BE2C (cell line): ENCODE measurements around the gene GPR78.

Experiments used
- DNase-seq: peaks from one replicate; pipeline ENCODE4 v3.0.0-alpha.2; 2020
- H3K27me3 ChIP-seq: fragments of 250-450 bp; sonication (Bioruptor Pico); 2 replicates; pipeline ENCODE4 v1.5.1; 2020; ENCODE audit warnings: mild to moderate bottlenecking
- H3K36me3 ChIP-seq: fragments of 250-450 bp; sonication (Bioruptor Pico); 2 replicates; pipeline ENCODE4 v1.5.1; 2020; ENCODE audit warnings: mild to moderate bottlenecking
- H3K4me1 ChIP-seq: fragments of 250-450 bp; sonication (Bioruptor Pico); 2 replicates; pipeline ENCODE4 v1.5.1; 2020
- H3K4me3 ChIP-seq: 2 replicates; pipeline ENCODE4 v1.5.1; 2011; ENCODE audit warnings: low read depth, low read length
- H3K9me3 ChIP-seq: fragments of 250-450 bp; sonication (Bioruptor Pico); 2 replicates; pipeline ENCODE4 v1.5.1; 2020
- TF ChIP-seq, protein P1 (sequence below): IDR thresholded peaks from 2 replicates; pipeline ENCODE4 v1.5.1; 2012; ENCODE audit warnings: mild to moderate bottlenecking, low read depth, low read length

GPR78 gene

DNA sequence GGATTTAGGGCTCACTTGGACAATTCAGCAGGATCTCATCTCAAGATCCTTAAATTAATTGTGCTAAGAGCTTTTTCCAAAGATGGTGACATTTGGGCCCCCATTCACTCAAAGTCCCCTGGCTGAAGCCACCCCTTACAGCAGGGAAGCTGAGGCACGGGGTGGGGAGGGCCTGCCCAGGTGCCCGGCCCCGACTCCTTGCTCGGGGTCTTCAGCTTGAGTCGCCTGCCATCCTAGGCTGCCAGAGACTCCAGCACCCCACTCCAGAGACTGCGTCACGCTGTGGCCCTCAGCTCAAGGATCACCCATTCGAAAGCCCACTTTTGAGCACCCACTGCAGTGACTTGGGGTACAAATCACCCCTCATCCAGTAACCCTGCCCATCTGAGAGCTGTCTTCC is 39.2 kb upstream of the GPR78 start:
- no peaks in the 10 kb centered on the region for H3K4me1 ChIP-seq
- no peaks in the 10 kb centered on the region for H3K36me3 ChIP-seq
- no peak overlapping the region for H3K4me3 ChIP-seq
- TF ChIP-seq, protein P1, sequence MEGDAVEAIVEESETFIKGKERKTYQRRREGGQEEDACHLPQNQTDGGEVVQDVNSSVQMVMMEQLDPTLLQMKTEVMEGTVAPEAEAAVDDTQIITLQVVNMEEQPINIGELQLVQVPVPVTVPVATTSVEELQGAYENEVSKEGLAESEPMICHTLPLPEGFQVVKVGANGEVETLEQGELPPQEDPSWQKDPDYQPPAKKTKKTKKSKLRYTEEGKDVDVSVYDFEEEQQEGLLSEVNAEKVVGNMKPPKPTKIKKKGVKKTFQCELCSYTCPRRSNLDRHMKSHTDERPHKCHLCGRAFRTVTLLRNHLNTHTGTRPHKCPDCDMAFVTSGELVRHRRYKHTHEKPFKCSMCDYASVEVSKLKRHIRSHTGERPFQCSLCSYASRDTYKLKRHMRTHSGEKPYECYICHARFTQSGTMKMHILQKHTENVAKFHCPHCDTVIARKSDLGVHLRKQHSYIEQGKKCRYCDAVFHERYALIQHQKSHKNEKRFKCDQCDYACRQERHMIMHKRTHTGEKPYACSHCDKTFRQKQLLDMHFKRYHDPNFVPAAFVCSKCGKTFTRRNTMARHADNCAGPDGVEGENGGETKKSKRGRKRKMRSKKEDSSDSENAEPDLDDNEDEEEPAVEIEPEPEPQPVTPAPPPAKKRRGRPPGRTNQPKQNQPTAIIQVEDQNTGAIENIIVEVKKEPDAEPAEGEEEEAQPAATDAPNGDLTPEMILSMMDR: no peak
- H3K27me3 ChIP-seq: no peaks in the 10 kb centered on the region
- no peak for DNase-seq
- no peaks in the 10 kb centered on the region for H3K9me3 ChIP-seq

DNA sequence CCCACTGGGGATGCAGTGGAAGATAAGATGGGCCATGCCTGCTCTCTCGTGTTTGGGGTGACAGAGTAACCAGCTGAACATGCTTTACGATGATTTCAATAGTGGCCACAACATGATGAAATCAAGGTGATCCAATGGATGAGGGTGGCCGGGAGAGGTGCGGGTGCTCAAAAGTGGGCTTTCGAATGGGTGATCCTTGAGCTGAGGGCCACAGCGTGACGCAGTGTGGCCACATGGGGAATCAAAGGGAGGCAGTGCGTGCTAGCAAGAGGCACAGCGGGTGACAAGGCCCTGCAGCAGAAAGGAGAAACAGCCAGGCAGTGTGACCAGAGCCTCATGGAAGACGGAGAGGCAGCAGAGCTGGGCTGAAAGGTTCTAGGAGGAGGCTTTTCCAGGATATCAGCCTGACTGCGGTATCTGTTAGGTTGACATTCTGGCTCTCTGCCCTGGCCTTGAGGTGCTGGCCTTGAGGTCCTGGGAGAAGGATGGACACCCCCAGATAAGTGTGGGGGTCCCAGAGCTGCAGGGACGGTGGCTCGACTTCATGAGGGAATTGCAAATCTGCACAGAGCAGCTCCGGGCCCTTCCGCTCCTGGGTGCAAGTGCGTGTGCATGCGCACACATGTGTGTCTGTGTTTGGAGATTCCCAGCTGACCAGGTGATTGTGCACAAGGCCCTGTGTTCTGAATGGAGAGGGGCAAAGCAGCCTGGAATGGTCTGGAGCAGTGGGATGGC is 38.0 kb upstream of the GPR78 start:
- no peaks in the 10 kb centered on the region for H3K4me1 ChIP-seq
- H3K4me3 ChIP-seq: no peak overlapping the region
- no peak for DNase-seq
- H3K36me3 ChIP-seq: no peaks in the 10 kb centered on the region
- H3K9me3 ChIP-seq: no peaks in the 10 kb centered on the region
- TF ChIP-seq, protein P1: no peak
- H3K27me3 ChIP-seq: no peaks in the 10 kb centered on the region

DNA sequence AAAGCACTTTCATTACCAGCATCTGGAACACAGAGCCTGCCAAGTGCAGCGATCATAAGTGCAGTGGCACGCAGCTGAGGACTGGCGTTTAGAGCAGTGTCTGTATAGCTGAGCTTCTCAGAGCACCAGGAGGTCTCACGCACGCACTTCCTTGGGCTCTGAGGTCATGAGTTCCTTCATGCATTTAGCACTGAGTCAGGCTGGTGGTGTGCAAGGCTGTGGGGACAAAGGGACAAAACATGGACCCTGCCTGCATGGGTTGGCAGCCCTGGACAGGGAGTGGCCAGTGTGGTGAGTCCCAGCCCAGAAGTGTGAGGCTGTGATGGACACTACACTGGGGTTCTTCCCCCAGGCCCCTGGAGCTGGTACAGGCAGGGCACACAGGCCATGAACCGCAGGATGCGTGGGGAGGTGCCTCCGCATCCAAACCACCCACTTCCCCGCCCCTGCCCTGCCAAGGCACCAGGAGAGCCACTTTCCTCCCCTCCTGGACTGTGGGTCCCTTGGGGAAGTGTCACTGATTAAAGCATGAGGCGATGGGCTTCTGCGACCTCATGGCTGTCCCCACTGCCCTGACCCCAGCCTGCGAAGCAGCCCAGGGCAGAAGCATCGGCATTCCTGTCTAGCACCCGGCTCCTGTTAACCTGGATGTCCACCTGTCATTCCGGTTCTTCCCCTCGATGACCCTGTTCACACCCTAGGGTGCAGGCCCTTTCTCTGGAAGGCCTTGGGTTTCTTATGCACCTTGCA is 37.2 kb upstream of the GPR78 start:
- Histone ChIP-seq H3K9me3 (no peaks in the 10 kb centered on the region), H3K36me3 (no peaks in the 10 kb centered on the region), H3K27me3 (no peaks in the 10 kb centered on the region), H3K4me3 (no peak overlapping the region), H3K4me1 (no peaks in the 10 kb centered on the region)
- TF ChIP-seq, protein P1: no peak
- no peak for DNase-seq

DNA sequence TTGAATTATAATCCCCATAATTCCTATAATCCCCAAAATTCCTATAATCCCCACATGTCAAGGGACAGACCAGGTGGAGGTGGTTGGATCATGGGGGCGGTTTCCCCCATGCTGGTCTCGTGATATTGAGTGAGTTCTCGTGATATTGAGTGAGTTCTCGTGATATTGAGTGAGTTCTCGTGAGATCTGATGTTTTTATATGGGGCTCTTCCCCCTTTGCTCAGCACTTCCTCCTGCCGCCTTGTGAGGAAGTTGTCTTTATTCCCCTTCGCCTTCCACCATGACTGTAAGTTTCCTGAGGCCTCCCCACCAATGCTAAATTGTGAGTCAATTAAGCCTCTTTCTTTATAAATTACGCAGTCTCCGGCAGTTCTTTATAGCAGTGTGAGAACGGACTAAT is 36.6 kb upstream of the GPR78 start:
- no peaks in the 10 kb centered on the region for H3K4me1 ChIP-seq
- H3K4me3 ChIP-seq: no peak overlapping the region
- H3K9me3 ChIP-seq: no peaks in the 10 kb centered on the region
- TF ChIP-seq, protein P1: no peak
- no peaks in the 10 kb centered on the region for H3K36me3 ChIP-seq
- no peak for DNase-seq
- H3K27me3 ChIP-seq: no peaks in the 10 kb centered on the region

DNA sequence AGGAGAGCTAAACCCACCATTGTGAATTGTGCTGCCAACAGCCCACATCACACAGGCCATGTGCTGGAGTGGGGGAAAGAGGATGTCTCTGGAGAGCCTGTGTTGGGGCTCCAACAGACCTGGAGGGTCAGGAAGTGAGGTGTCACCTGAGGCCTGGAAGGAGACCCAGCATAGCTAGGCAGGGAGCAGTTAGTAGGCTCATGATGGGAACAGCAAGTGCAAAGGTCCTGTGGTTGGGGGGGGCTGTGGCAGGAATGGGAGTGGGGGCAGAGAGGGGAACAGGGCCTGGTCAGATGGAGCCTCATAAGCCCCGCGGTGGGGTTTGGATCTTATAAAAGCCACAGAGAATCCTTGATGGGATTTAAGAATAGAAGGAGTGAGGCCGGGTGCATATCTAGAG is 35.9 kb upstream of the GPR78 start:
- H3K36me3 ChIP-seq: no peaks in the 10 kb centered on the region

More for the DNA sequence above, 35.9 kb upstream of the GPR78 start:
- Histone ChIP-seq H3K4me3 (no peak overlapping the region), H3K27me3 (no peaks in the 10 kb centered on the region), H3K4me1 (no peaks in the 10 kb centered on the region), H3K9me3 (no peaks in the 10 kb centered on the region)
- TF ChIP-seq, protein P1: no peak
- no peak for DNase-seq
